ENCODE data around the gene ZKSCAN5.

GRCh38 chr7:99551334-99551733 is 46.9 kb downstream of the ZKSCAN5 start:
- TF ChIP-seq CTCF (IDR thresholded peaks at IDR 0.05) (no peak), POLR2A (IDR thresholded peaks at IDR 0.05) (no peak)

Measured in transverse colon (tissue), 3 donors.